ENCODE measurements around the gene REXO1. TPM values are rescaled to one million over a fixed set of nuclear protein-coding genes. Genes with fewer than 3 reads are reported as not detected.
A peak's percentile ranks its signal among the peaks of the same experiment; 100 is the strongest.

The REXO1 gene
- total and polyA plus RNA-seq, 2 of the 13 experiments (the other 11 are each of a cell fraction or from before 2014, with no cell fraction given): 5.0 to 11.2 TPM

GRCh38 chr19:1839658-1840540, 8.4 kb downstream of the REXO1 start (continued):
- TF ChIP-seq PBX2 (CRISPR knock-in tag; IDR thresholded peaks at IDR 0.05) (no peak), MED8 (CRISPR knock-in tag; IDR thresholded peaks at IDR 0.05; ENCODE audit: insufficient replicate concordance) (no peak), KDM2A (CRISPR knock-in tag; IDR thresholded peaks at IDR 0.05; ENCODE audit: borderline replicate concordance, low read depth) (no peak), GLMP (CRISPR knock-in tag; IDR thresholded peaks at IDR 0.05; ENCODE audit: borderline replicate concordance) (no peak), CENPBD1 (CRISPR knock-in tag; IDR thresholded peaks at IDR 0.05; ENCODE audit: borderline replicate concordance, low read depth) (no peak), NFE2L2 (IDR thresholded peaks at IDR 0.05; ENCODE audit: low read length) (no peak), GABPB1 (CRISPR knock-in tag; IDR thresholded peaks at IDR 0.05) (peak; percentile 39; the same call in 1 of the 2 replicates), DBP (CRISPR knock-in tag; IDR thresholded peaks at IDR 0.05; ENCODE audit: not compliant biosample characterization) (no peak), ZNF350 (CRISPR knock-in tag; IDR thresholded peaks at IDR 0.05; ENCODE audit: borderline replicate concordance, low read depth) (no peak), MZF1 (CRISPR knock-in tag; IDR thresholded peaks at IDR 0.05; ENCODE audit: borderline replicate concordance) (no peak), ZNF576 (CRISPR knock-in tag; IDR thresholded peaks at IDR 0.05) (no peak), TBX3 (IDR thresholded peaks at IDR 0.05; ENCODE audit: borderline replicate concordance) (no peak), ZNF737 (CRISPR knock-in tag; IDR thresholded peaks at IDR 0.05; ENCODE audit: borderline replicate concordance) (no peak), NFE2L1 (CRISPR knock-in tag; IDR thresholded peaks at IDR 0.05; ENCODE audit: borderline replicate concordance) (no peak), NR0B2 (CRISPR knock-in tag; IDR thresholded peaks at IDR 0.05) (no peak), ZNF276 (CRISPR knock-in tag; IDR thresholded peaks at IDR 0.05; ENCODE audit: low read depth) (no peak), ZNF770 (CRISPR knock-in tag; IDR thresholded peaks at IDR 0.05) (no peak), ERF (CRISPR knock-in tag; IDR thresholded peaks at IDR 0.05) (peak; percentile 20; the same call in 1 of the 2 replicates), RAD21 (CRISPR knock-in tag; IDR thresholded peaks at IDR 0.05) (no peak)

All from HepG2 (cell line).